OCI-LY7 (cell line): ENCODE results near the gene OR13J1.

Source experiments
- EZH2phosphoT487 ChIP-seq: fragments of 200-600 bp; sonication (generic); IDR thresholded peaks from 2 replicates; pipeline ENCODE4 v1.6.1; 2018; ENCODE audit warnings: low read depth, borderline replicate concordance, mild to moderate bottlenecking, mixed run types, antibody characterized with exemption, low read length, moderate library complexity, mixed read lengths
- TF ChIP-seq, protein P1 (sequence below): fragments of 200-600 bp; sonication (generic); conservative IDR thresholded peaks from 2 replicates; pipeline ENCODE4 v1.5.1; 2014; ENCODE audit warnings: mild to moderate bottlenecking, antibody characterized with exemption, low read length, moderate library complexity, mixed read lengths

DNA sequence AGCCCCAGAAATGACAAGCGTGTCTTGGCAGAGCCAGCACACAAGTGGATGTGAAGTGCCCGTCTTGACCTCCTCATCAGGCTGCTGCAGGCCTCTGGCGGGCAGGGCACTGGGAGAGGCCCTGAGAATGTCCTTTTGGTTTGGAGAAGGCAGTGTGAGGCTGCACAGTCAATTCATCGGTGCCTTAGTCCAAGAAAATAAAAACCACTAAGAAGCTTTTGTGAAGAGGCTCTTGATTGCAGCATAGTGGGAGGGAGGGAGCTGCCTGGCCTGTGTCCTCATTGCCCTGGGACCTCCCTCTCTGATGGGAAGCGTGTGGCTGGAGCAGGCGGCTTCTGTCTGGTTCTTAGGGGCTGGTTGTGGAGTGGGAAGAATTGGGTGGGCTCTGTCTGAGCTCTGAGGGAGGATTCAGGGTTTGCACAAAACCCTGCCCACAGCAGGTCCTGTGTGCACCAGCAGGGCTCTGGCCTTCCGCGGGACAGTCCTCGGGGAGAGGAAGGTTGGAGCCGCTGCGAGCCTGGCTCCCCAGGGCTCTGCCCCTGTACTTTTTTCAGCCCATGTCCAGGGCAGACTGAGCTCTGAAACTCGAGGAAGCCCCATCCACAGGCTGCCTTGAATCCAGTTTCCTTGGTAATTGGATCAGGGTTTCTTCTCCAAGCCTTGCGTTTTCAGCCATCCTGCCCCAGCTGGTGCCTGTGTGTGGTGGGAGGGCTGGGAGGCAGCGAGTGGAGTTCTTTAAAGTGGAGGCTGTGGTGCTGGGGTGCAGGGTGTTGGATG lies 36.9 kb upstream of the OR13J1 start:
- TF ChIP-seq, protein P1, sequence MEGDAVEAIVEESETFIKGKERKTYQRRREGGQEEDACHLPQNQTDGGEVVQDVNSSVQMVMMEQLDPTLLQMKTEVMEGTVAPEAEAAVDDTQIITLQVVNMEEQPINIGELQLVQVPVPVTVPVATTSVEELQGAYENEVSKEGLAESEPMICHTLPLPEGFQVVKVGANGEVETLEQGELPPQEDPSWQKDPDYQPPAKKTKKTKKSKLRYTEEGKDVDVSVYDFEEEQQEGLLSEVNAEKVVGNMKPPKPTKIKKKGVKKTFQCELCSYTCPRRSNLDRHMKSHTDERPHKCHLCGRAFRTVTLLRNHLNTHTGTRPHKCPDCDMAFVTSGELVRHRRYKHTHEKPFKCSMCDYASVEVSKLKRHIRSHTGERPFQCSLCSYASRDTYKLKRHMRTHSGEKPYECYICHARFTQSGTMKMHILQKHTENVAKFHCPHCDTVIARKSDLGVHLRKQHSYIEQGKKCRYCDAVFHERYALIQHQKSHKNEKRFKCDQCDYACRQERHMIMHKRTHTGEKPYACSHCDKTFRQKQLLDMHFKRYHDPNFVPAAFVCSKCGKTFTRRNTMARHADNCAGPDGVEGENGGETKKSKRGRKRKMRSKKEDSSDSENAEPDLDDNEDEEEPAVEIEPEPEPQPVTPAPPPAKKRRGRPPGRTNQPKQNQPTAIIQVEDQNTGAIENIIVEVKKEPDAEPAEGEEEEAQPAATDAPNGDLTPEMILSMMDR, result no peak
- no peak for TF ChIP-seq EZH2phosphoT487
